SK-N-SH (cell line): ENCODE measurements around the gene HDGFL3. TPM values are rescaled to one million over a fixed set of nuclear protein-coding genes. Genes with fewer than 3 reads are reported as not detected.
"Not testable (repeated sequence)": the region's sequence is repeated elsewhere in the genome, so short reads cannot be mapped to it uniquely, and the experiment has no call there.

Experiments
- CTCF ChIA-PET: fragments of 300-600, 350-600 bp; formaldehyde crosslinking; extraction: SDS; loops from one replicate; lab custom pipeline; 2021; lab: Yijun Ruan, JAX
- POLR2A ChIA-PET: fragments of 350-600 bp; sonication (Branson Sonifier 250); formaldehyde crosslinking; extraction: SDS; loops from one replicate; lab custom pipeline; 2020; ENCODE audit warnings: antibody characterized with exemption, inconsistent platforms; lab: Yijun Ruan, JAX
- DNase-seq: peaks from one replicate; pipeline ENCODE4 v3.0.0; 2012
- H2AFZ ChIP-seq: fragments of 200-600 bp; sonication (generic); 2 replicates; pipeline ENCODE4 v1.8.1; 2016; ENCODE audit warnings: antibody characterized with exemption, mild to moderate bottlenecking, low read depth
- H3F3A ChIP-seq: fragments of 200-600 bp; sonication (generic); replicated peaks from 2 replicates; pipeline ENCODE3; 2016; ENCODE audit warnings: antibody characterized with exemption, mild to moderate bottlenecking; ENCODE audit not compliant: insufficient read depth
- H3K27ac ChIP-seq, 2 experiments: fragments of 200-500 bp in 1 of 2; fragments of 200-600 bp in 1 of 2; sonication (Bioruptor generic) in 1 of 2; sonication (generic), shearing (Covaris generic) in 1 of 2; 2 replicates each; pipeline versions ENCODE4 v1.5.1 to v1.6.1; 2014 to 2016; ENCODE audit warnings: low read depth in 2 of 2, inconsistent platforms in 1 of 2, low read length in 1 of 2, mild to moderate bottlenecking in 1 of 2, mixed read lengths in 1 of 2
- H3K27me3 ChIP-seq: fragments of 200-600 bp; sonication (generic), shearing (Covaris generic); 2 replicates; pipeline ENCODE4 v1.6.1; 2016; ENCODE audit warnings: mixed run types; ENCODE audit not compliant: insufficient read depth
- H3K36me3 ChIP-seq, 2 experiments: fragments of 200-500 bp in 1 of 2; fragments of 200-600 bp in 1 of 2; sonication (Bioruptor generic) in 1 of 2; sonication (generic) in 1 of 2; replicated peaks in 1 of 2; 2 replicates each; pipeline versions ENCODE3 to v1.5.1; 2014 to 2016; ENCODE audit warnings: low read length in 1 of 2, mild to moderate bottlenecking in 1 of 2; ENCODE audit not compliant: insufficient read depth in 2 of 2, control insufficient read depth in 1 of 2
- H3K4me1 ChIP-seq, 2 experiments: fragments of 200-500 bp in 1 of 2; fragments of 200-600 bp in 1 of 2; sonication (Bioruptor generic) in 1 of 2; sonication (generic), shearing (Covaris generic) in 1 of 2; 2 replicates each; pipeline versions ENCODE4 v1.5.1 to v1.6.1; 2014 to 2016; ENCODE audit warnings: low read depth in 1 of 2, low read length in 1 of 2, mixed run types in 1 of 2; ENCODE audit not compliant: insufficient read depth in 2 of 2, control insufficient read depth in 1 of 2
- H3K4me2 ChIP-seq: fragments of 200-600 bp; sonication (generic), shearing (Covaris generic); 2 replicates; pipeline ENCODE4 v1.6.1; 2017; ENCODE audit warnings: mixed run types
- H3K4me3 ChIP-seq, 2 experiments: fragments of 200-500 bp in 1 of 2; fragments of 200-600 bp in 1 of 2; sonication (Bioruptor generic) in 1 of 2; sonication (generic), shearing (Covaris generic) in 1 of 2; 2 replicates each; pipeline versions ENCODE4 v1.5.1 to v1.8.1; 2014 to 2016; ENCODE audit warnings: low read depth in 2 of 2, inconsistent platforms in 1 of 2, low read length in 1 of 2, mild to moderate bottlenecking in 1 of 2, mixed read lengths in 1 of 2, moderate library complexity in 1 of 2
- H3K79me2 ChIP-seq: fragments of 200-600 bp; sonication (generic); 2 replicates; pipeline ENCODE4 v1.8.1; 2017; ENCODE audit warnings: mild to moderate bottlenecking; ENCODE audit not compliant: insufficient read depth
- H3K9ac ChIP-seq: fragments of 200-600 bp; sonication (generic); 2 replicates; pipeline ENCODE4 v1.6.1; 2017; ENCODE audit warnings: mixed run types
- H3K9me2 ChIP-seq: fragments of 200-600 bp; sonication (generic); 2 replicates; pipeline ENCODE4 v1.6.1; 2017; ENCODE audit warnings: mixed run types
- H3K9me3 ChIP-seq: fragments of 200-600 bp; sonication (generic); 2 replicates; pipeline ENCODE4 v1.6.1; 2017; ENCODE audit warnings: mixed run types, mild to moderate bottlenecking, moderate library complexity
- H4K20me1 ChIP-seq: fragments of 200-600 bp; sonication (generic); 2 replicates; pipeline ENCODE4 v1.6.1; 2017; ENCODE audit warnings: mild to moderate bottlenecking, mixed run types; ENCODE audit not compliant: insufficient read depth
- CTCF ChIP-seq: fragments of 200-600 bp; sonication (generic); IDR thresholded peaks from 2 replicates; pipeline ENCODE4 v1.6.1; 2017; ENCODE audit warnings: antibody characterized with exemption, mild to moderate bottlenecking, moderate library complexity
- IRF3 ChIP-seq: fragments of 150-350 bp; IDR thresholded peaks from 2 replicates; pipeline ENCODE4 v1.6.1; 2016; ENCODE audit warnings: mild to moderate bottlenecking, low read depth, low read length
- MEF2A ChIP-seq: IDR thresholded peaks from 2 replicates; pipeline ENCODE4 v1.4.0; 2012; ENCODE audit warnings: low read depth, borderline replicate concordance
- NFIC ChIP-seq: IDR thresholded peaks from 2 replicates; pipeline ENCODE4 v1.4.0; 2012; ENCODE audit warnings: borderline replicate concordance
- RFX5 ChIP-seq: IDR thresholded peaks from 2 replicates; pipeline ENCODE4 v1.6.1; 2012; ENCODE audit warnings: mild to moderate bottlenecking, improper control_type of control experiment, low read length
- ZBTB33 ChIP-seq: IDR thresholded peaks from 2 replicates; pipeline ENCODE4 v1.4.0; 2012; ENCODE audit warnings: low read depth, borderline replicate concordance
- WGBS: methylation state at CpG from one replicate; pipeline ENCODE4 v1.1.6; 2017; ENCODE audit warnings: low lambda C conversion rate; 5-methylcytosine and 5-hydroxymethylcytosine counted together
- polyA plus RNA-seq, 3 experiments: library from polyadenylated mRNA; depleted of rRNA; stranded (reverse); fragments of >200 nt; gene quantifications; 2 replicates each; pipeline ENCODE4 v1.2.3, GENCODE V29; 2012
- TF ChIP-seq, protein P1 (sequence below): IDR thresholded peaks from 2 replicates; pipeline ENCODE4 v1.4.0; 2012; ENCODE audit warnings: low read depth, borderline replicate concordance

The HDGFL3 gene
- polyA plus RNA-seq, 1 of the 3 experiments (the other 2 are of a cell fraction), result 8.0 TPM

DNA sequence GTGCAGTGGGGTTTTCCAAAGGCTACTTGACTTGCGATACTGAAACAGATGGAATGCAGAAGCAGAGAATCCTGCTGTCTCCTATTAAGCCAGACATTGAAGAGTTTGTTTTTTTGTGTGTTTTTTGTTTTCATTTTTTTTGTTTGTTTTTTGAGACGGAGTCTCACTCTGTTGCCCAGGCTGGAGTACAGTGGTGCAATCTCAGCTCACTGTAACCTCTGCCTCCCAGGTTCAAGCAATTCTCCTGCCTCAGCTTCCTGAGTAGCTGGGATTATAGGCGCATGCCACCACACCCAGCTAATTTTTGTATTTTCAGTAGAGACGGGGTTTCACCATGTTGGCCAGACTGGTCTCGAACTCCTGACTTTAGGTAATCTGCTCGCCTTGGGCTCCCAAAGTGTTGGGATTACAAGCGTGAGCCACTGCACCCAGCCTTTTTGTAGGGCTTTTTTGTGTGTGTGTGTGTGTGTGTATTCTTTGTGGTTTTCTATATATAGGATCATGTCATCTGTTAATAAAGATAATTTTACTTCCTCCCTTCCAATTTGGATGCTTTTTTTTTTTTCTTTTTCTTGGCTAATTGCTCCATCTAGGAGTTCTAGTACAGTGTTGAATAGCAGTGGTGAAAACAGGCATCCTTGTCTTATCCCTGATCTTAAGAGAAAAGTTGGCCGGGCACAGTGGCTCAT is 121.6 kb downstream of the HDGFL3 start:
- DNase-seq, H3K27ac ChIP-seq, H3K9me3 ChIP-seq, H2AFZ ChIP-seq, H3K4me3 ChIP-seq, H3K36me3 ChIP-seq, H3K4me1 ChIP-seq, H3K4me2 ChIP-seq, H3K27me3 ChIP-seq, H4K20me1 ChIP-seq, H3F3A ChIP-seq, H3K9me2 ChIP-seq, CTCF ChIA-PET, POLR2A ChIA-PET, H3K79me2 ChIP-seq, H3K9ac ChIP-seq: not testable (repeated sequence)
- 61% methylated on average over 8 of the region's 8 CpGs for WGBS

DNA sequence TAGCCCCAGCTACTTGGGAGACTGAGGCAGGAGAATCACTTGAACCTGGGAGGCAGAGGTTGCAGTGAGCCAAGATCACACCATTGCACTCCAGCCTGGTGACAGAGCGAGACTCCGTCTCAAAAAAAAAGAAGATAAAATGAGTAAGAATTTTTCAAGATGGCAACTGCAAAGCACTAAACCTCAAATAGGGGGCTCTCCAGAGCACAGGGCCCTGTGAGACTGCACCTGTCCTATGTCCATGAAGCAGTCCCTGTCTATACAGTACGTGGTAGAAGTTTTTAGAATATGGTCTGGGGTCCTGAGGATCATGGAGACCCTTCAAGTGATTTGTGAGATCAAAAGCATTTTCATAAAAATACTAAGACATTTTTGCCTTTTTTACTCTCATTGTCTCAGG is 122.2 kb downstream of the HDGFL3 start:
- H3K9me2 ChIP-seq, H3K4me3 ChIP-seq, H3K4me2 ChIP-seq, H3K79me2 ChIP-seq, CTCF ChIA-PET, H2AFZ ChIP-seq, H3K27me3 ChIP-seq, H3K4me1 ChIP-seq, H3K9me3 ChIP-seq, H3K36me3 ChIP-seq, H3K27ac ChIP-seq, H4K20me1 ChIP-seq, POLR2A ChIA-PET, H3K9ac ChIP-seq, DNase-seq, H3F3A ChIP-seq: not testable (repeated sequence)
- 48% methylated on average over 3 of the region's 3 CpGs for WGBS

- Histone ChIP-seq H3F3A (no peaks in the 10 kb centered on the region), H3K4me2 (no peak overlapping the region), H3K27ac (no peak overlapping the region), H3K4me1 (no peaks in the 10 kb centered on the region), H3K27me3 (peaks cover 19% of the 10 kb centered on the region; the same call in 1 of the 2 replicates), H3K9me2 (no peaks in the 10 kb centered on the region), H4K20me1 (no peaks in the 10 kb centered on the region), H3K9ac (no peak overlapping the region), H3K79me2 (no peaks in the 10 kb centered on the region), H3K9me3 (no peaks in the 10 kb centered on the region), H2AFZ (no peak overlapping the region), H3K36me3 (no peaks in the 10 kb centered on the region), H3K4me3 (no peak overlapping the region)
- 23% methylated on average over 5 of the region's 5 CpGs for WGBS
- TF ChIP-seq, protein P1, sequence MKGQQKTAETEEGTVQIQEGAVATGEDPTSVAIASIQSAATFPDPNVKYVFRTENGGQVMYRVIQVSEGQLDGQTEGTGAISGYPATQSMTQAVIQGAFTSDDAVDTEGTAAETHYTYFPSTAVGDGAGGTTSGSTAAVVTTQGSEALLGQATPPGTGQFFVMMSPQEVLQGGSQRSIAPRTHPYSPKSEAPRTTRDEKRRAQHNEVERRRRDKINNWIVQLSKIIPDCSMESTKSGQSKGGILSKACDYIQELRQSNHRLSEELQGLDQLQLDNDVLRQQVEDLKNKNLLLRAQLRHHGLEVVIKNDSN, result no peak
- TF ChIP-seq RFX5, result no peak
- no peak for TF ChIP-seq IRF3
- no peak for TF ChIP-seq NFIC
- no peak for TF ChIP-seq CTCF
- TF ChIP-seq MEF2A, result no peak
- TF ChIP-seq ZBTB33, result no peak
- POLR2A ChIA-PET, result no interaction called here
- CTCF ChIA-PET, result no interaction called here
- no peak for DNase-seq
These were observed 124.8 kb downstream of the HDGFL3 start for GRCh38 chr15:83082730-83083386.
